Endothelial cell of umbilical vein (primary cell): ENCODE data around the gene TTC27. TPM values are rescaled to one million over a fixed set of nuclear protein-coding genes. Genes with fewer than 3 reads are reported as not detected.
"Not testable (repeated sequence)": the region's sequence is repeated elsewhere in the genome, so short reads cannot be mapped to it uniquely, and the experiment has no call there.

ENCODE experiments used
- BruUV-seq: library from RNA; stranded (reverse); fragments of 400-500 nt; replicated peaks from 2 replicates; lab custom pipeline; 2021; lab: Mats Ljungman, UMichigan
- CTCF ChIA-PET: fragments of 300-600, 350-600 bp; sonication (Branson Sonifier 250); formaldehyde crosslinking; loops from one replicate; lab custom pipeline; 2021; ENCODE audit warnings: antibody characterized with exemption, inconsistent platforms; lab: Charles Lee
- POLR2A ChIA-PET: fragments of 300-600, 350-600 bp; sonication (Branson Sonifier 250); formaldehyde crosslinking; loops from one replicate; lab custom pipeline; 2021; ENCODE audit warnings: antibody characterized with exemption, inconsistent platforms; lab: Charles Lee
- DNase-seq: peaks from one replicate; pipeline ENCODE4 v3.0.0-alpha.2; 2011; ENCODE audit warnings: low read depth, low spot score
- FAIRE-seq: peaks from 2 replicates; lab custom pipeline; 2011; peaks lifted over from hg19 to GRCh38; lab: Jason Lieb, UNC
- H2AFZ ChIP-seq: 2 replicates; pipeline ENCODE4 v1.6.0; 2012; ENCODE audit warnings: low read depth, low read length, control low read depth, inconsistent platforms
- H3K27ac ChIP-seq: 2 replicates; pipeline ENCODE4 v1.5.1; 2011; ENCODE audit warnings: low read depth, mild to moderate bottlenecking, control low read depth, low read length, moderate library complexity; ENCODE audit not compliant: insufficient read depth
- H3K27me3 ChIP-seq, 2 experiments: 2 replicates each; pipeline versions ENCODE4 v1.6.0 to v1.6.1; 2011; ENCODE audit warnings: low read length in 2 of 2, mixed read lengths in 1 of 2; ENCODE audit not compliant: control insufficient read depth in 2 of 2, insufficient read depth in 2 of 2
- H3K36me3 ChIP-seq, 2 experiments: 2 replicates in 1 of 2; 3 replicates in 1 of 2; pipeline ENCODE4 v1.5.1; 2011; ENCODE audit warnings: low read length in 2 of 2, mild to moderate bottlenecking in 1 of 2, moderate library complexity in 1 of 2; ENCODE audit not compliant: control insufficient read depth in 2 of 2, insufficient read depth in 2 of 2; ENCODE audit errors: extremely low read depth in 1 of 2
- H3K4me1 ChIP-seq: 3 replicates; pipeline ENCODE4 v1.5.1; 2011; ENCODE audit warnings: mild to moderate bottlenecking, low read length; ENCODE audit not compliant: control insufficient read depth, insufficient read depth; ENCODE audit errors: extremely low read depth
- H3K4me2 ChIP-seq: 2 replicates; pipeline ENCODE4 v1.6.1; 2011; ENCODE audit warnings: low read length, control low read depth, mixed read lengths; ENCODE audit not compliant: insufficient read depth
- H3K4me3 ChIP-seq, 3 experiments: fragments of 200-600 bp in 1 of 3; sonication (generic), shearing (Covaris generic) in 1 of 3; replicated peaks in 1 of 3; 2 replicates each; pipeline ENCODE4 v1.5.1; 2011 to 2016; ENCODE audit warnings: control low read depth in 3 of 3, low read length in 3 of 3, mild to moderate bottlenecking in 2 of 3, inconsistent platforms in 1 of 3, low read depth in 1 of 3, moderate library complexity in 1 of 3; ENCODE audit not compliant: insufficient read depth in 1 of 3
- H3K79me2 ChIP-seq: 2 replicates; pipeline ENCODE4 v1.6.0; 2012; ENCODE audit warnings: low read length, inconsistent platforms; ENCODE audit not compliant: control insufficient read depth, insufficient read depth
- H3K9ac ChIP-seq: replicated peaks from 2 replicates; pipeline ENCODE3; 2011; ENCODE audit warnings: low read length, control low read depth; ENCODE audit not compliant: insufficient read depth; ENCODE audit errors: extremely low read depth
- H3K9me1 ChIP-seq: replicated peaks from 3 replicates; pipeline ENCODE4 v1.6.0; 2011; ENCODE audit warnings: mild to moderate bottlenecking, low read length; ENCODE audit not compliant: control insufficient read depth, insufficient read depth; ENCODE audit errors: extremely low read depth
- H3K9me3 ChIP-seq: replicated peaks from 2 replicates; pipeline ENCODE4 v1.5.1; 2012; ENCODE audit warnings: low read length, inconsistent platforms; ENCODE audit not compliant: control insufficient read depth, insufficient read depth
- H4K20me1 ChIP-seq: replicated peaks from 2 replicates; pipeline ENCODE3; 2011; ENCODE audit warnings: mild to moderate bottlenecking, low read length; ENCODE audit not compliant: control insufficient read depth, insufficient read depth; ENCODE audit errors: extremely low read depth
- EZH2 ChIP-seq: IDR thresholded peaks from 2 replicates; pipeline ENCODE4 v1.6.1; 2012; ENCODE audit warnings: borderline replicate concordance, low read depth, mild to moderate bottlenecking, moderate library complexity, low read length, inconsistent platforms; ENCODE audit not compliant: severe bottlenecking
- FOS ChIP-seq: IDR thresholded peaks from 2 replicates; pipeline ENCODE4 v1.6.1; 2011; ENCODE audit warnings: mild to moderate bottlenecking, low read length, moderate library complexity, borderline replicate concordance; ENCODE audit not compliant: insufficient read depth
- GATA2 ChIP-seq: IDR thresholded peaks from 2 replicates; pipeline ENCODE4 v1.7.0; 2011; ENCODE audit warnings: low read depth, mild to moderate bottlenecking, moderate library complexity, mixed read lengths, low read length; ENCODE audit not compliant: insufficient read length, insufficient read depth
- JUN ChIP-seq: IDR thresholded peaks from 2 replicates; pipeline ENCODE4 v1.6.1; 2011; ENCODE audit warnings: borderline replicate concordance, low read depth; ENCODE audit not compliant: insufficient read length, insufficient read depth
- MYC ChIP-seq: IDR thresholded peaks from one replicate; pipeline ENCODE4 v1.6.1; 2011; ENCODE audit warnings: mild to moderate bottlenecking, low read depth, low read length
- POLR2A ChIP-seq: IDR thresholded peaks from 2 replicates; pipeline ENCODE4 v1.6.1; 2012; ENCODE audit warnings: low read depth, mild to moderate bottlenecking, control low read depth, low read length
- POLR2AphosphoS5 ChIP-seq: IDR thresholded peaks from 2 replicates; pipeline ENCODE4 v1.6.1; 2012; ENCODE audit warnings: low read depth, mild to moderate bottlenecking, control low read depth, low read length, moderate library complexity; ENCODE audit not compliant: insufficient read depth
- dilution Hi-C: fragments of 300-500 bp; cut with MboI; formaldehyde crosslinking; loops from one replicate; pipeline ENCODE4 v1.15.0; 2019; ENCODE audit warnings: low sequenced_read_pairs; ENCODE audit not compliant: extremely low pct_ligation_motif_present
- intact Hi-C: fragments of 100-400 bp; cut with micrococcal nuclease; formaldehyde crosslinking; loops from one replicate; pipeline ENCODE4 v1.10.0; 2022
- polyA plus RNA-seq, 4 experiments: library from polyadenylated mRNA; depleted of rRNA in 3 of 4; stranded (reverse) in 3 of 4; unstranded in 1 of 4; fragments of >200 nt; gene quantifications; 2 replicates each; pipeline versions ENCODE4 v1.2.1 to v1.2.3, GENCODE V29; 2011 to 2012; ENCODE audit warnings: missing spikeins in 1 of 4
- total RNA-seq: library from RNA; stranded (reverse); gene quantifications from 2 replicates; pipeline ENCODE4 v1.2.3, GENCODE V29; 2021
- TF ChIP-seq, protein P1 (sequence below): IDR thresholded peaks from 2 replicates; pipeline ENCODE4 v1.6.1; 2011; ENCODE audit not compliant: insufficient read depth, insufficient read length
- TF ChIP-seq, protein P2 (sequence below), 2 donors: IDR thresholded peaks; 1 replicate in 1 of 2; 2 replicates in 1 of 2; pipeline ENCODE4 v1.5.1; 2011; ENCODE audit warnings: low read length in 2 of 2, mild to moderate bottlenecking in 2 of 2, moderate library complexity in 2 of 2, control low read depth in 1 of 2, inconsistent platforms in 1 of 2, low read depth in 1 of 2; ENCODE audit not compliant: insufficient read depth in 1 of 2; ENCODE audit errors: extremely low read depth in 1 of 2

TTC27 gene
- total and polyA plus RNA-seq, 2 donors (not counting 3 experiments of a cell fraction or from before 2014, with no cell fraction given), result 16.3 to 20.1 TPM

DNA sequence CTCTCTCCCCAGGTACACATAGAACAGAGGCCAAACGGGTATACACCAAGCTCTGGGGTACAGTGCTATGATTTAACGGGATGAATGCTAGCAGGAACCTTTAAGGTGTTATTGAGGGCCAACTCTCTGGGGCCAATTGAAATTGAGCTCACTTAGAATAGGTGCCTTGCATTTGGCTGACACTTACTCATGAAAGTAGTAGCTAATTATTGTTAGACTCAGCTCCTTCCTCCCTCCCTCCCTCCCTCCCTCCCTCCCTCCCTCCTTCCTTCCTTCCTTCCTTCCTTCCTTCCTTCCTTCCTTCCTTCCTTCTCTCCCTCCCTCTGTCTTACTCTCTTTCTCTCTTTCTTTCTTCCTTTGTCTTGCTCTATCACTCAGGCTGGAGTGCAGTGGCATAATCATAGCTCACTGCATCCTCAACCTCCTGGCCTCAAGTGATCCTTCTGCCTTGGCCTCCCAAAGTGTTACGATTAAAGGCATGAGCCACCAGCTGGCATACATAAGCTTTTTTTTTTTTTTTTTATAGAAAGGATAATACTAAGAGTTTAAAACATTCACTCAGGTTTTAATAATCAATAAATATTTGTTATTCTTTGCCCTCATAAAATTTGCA lies 95.7 kb downstream of the TTC27 start:
- intact Hi-C loops (no loop called here), dilution Hi-C loops (no loop called here)
- H3K4me1 ChIP-seq, result no peaks in the 10 kb centered on the region
- H3K4me3 ChIP-seq, result no peak overlapping the region
- no peaks in the 10 kb centered on the region for H3K9me1 ChIP-seq
- H4K20me1 ChIP-seq, result no peaks in the 10 kb centered on the region
- FAIRE-seq (no peak), DNase-seq (no peak)
- BruUV-seq, result no TSS peak
- H2AFZ ChIP-seq, result no peak overlapping the region
- CTCF ChIA-PET, result interaction anchor here (0.6 to 1.5 kb wide), 9 partner anchors 8 to 1013 kb away, joined by 3 to 4 read pairs (median 3); no protein-coding TSS in a partner anchor
- no peaks in the 10 kb centered on the region for H3K9me3 ChIP-seq
- H3K9ac ChIP-seq, result no peak overlapping the region
- H3K27me3 ChIP-seq, result no peaks in the 10 kb centered on the region
- no peak for TF ChIP-seq POLR2AphosphoS5
- TF ChIP-seq, protein P1, sequence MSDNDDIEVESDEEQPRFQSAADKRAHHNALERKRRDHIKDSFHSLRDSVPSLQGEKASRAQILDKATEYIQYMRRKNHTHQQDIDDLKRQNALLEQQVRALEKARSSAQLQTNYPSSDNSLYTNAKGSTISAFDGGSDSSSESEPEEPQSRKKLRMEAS, result no peak
- TF ChIP-seq FOS, result no peak
- TF ChIP-seq GATA2, result no peak
- no peak for TF ChIP-seq POLR2A
- TF ChIP-seq EZH2, result no peak
- TF ChIP-seq, protein P2, sequence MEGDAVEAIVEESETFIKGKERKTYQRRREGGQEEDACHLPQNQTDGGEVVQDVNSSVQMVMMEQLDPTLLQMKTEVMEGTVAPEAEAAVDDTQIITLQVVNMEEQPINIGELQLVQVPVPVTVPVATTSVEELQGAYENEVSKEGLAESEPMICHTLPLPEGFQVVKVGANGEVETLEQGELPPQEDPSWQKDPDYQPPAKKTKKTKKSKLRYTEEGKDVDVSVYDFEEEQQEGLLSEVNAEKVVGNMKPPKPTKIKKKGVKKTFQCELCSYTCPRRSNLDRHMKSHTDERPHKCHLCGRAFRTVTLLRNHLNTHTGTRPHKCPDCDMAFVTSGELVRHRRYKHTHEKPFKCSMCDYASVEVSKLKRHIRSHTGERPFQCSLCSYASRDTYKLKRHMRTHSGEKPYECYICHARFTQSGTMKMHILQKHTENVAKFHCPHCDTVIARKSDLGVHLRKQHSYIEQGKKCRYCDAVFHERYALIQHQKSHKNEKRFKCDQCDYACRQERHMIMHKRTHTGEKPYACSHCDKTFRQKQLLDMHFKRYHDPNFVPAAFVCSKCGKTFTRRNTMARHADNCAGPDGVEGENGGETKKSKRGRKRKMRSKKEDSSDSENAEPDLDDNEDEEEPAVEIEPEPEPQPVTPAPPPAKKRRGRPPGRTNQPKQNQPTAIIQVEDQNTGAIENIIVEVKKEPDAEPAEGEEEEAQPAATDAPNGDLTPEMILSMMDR (IDR thresholded peaks at IDR 0.05; ENCODE audit: extremely low read depth in 1 of 2, insufficient read depth in 1 of 2, low read depth in 1 of 2, low read length in 2 of 2), result no peak
- TF ChIP-seq MYC, result no peak
- TF ChIP-seq JUN, result no peak
- H3K79me2 ChIP-seq, result no peaks in the 10 kb centered on the region
- H3K4me2 ChIP-seq, result no peak overlapping the region
- no peaks in the 10 kb centered on the region for H3K36me3 ChIP-seq
- H3K27ac ChIP-seq, result no peak overlapping the region
- POLR2A ChIA-PET, result no interaction called here

DNA sequence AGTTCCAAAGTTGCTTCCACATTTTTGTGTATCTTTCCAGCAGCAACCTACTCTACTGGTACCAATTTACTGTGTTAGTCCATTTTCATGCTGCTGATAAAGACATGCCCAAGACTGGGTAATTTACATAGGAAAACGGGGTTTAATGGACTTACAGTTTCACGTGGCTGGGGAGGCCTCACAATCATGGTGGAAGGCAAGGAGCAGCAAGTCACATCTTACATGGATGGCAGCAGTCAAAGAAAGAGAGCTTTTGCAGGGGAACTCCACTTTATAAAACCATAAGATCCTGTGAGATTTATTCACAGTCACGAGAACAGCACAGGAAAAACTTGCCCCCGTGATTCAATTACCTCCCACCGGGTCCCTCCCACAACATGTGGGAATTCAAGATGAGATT lies 98.8 kb downstream of the TTC27 start:
- H3K4me2 ChIP-seq, H4K20me1 ChIP-seq, DNase-seq, H3K4me3 ChIP-seq, H3K9me3 ChIP-seq, BruUV-seq, H3K4me1 ChIP-seq, H3K79me2 ChIP-seq, H3K9me1 ChIP-seq, FAIRE-seq, POLR2A ChIA-PET, H2AFZ ChIP-seq, H3K36me3 ChIP-seq, H3K9ac ChIP-seq, dilution Hi-C loops, H3K27me3 ChIP-seq, H3K27ac ChIP-seq, intact Hi-C loops: not testable (repeated sequence)
- CTCF ChIA-PET, result interaction anchor here (0.9 kb wide), 1 partner anchor 13 kb away, joined by 3 read pairs; no protein-coding TSS in a partner anchor
